Sigmoid colon (tissue), 3 donors: ENCODE results near the gene RAB14.

ENCODE experiments used
- POLR2A ChIP-seq, 2 donors: fragments of 450-650 bp; IDR thresholded peaks; one replicate each; pipeline ENCODE4 v1.6.1; 2016; ENCODE audit warnings: antibody characterized with exemption in 2 of 2, mild to moderate bottlenecking in 2 of 2, moderate library complexity in 2 of 2
- TF ChIP-seq, protein P1 (sequence below), 4 experiments: fragments of 450-650 bp in 3 of 4; fragments of 200-600 bp in 1 of 4; IDR thresholded peaks; one replicate each; pipeline ENCODE4 v1.5.1; 2016 to 2019; ENCODE audit warnings: antibody characterized with exemption in 4 of 4, mild to moderate bottlenecking in 3 of 4, moderate library complexity in 2 of 4

DNA sequence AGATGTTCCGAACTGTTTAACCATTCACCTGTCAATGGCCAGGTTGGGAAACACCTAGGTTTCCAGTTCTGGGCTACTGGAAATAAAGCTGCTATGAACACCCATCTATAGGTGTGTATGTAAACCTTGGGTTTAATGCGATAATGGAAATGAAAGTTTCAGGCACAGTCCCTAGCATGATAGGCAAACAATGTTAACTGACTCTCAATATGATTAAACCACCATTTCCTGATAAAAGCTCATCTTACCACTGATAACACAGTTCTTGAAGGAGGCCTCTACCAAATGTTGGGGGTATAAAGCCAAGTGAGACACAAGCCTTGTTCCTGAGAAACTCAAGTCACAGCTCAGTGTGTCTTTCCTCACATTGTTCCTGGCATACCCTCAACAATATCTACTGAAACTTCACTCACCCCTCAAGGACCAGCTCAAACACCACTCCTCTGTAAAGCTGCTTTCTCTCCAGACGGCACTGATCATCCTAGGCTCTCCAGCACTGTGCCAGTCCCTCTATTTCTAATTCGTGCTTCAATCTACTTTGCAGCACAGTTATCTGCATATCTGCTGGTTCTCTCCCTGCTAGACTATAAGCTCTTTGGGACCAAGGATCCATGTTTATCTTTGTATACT is 15.8 kb downstream of the RAB14 start:
- TF ChIP-seq, protein P1, sequence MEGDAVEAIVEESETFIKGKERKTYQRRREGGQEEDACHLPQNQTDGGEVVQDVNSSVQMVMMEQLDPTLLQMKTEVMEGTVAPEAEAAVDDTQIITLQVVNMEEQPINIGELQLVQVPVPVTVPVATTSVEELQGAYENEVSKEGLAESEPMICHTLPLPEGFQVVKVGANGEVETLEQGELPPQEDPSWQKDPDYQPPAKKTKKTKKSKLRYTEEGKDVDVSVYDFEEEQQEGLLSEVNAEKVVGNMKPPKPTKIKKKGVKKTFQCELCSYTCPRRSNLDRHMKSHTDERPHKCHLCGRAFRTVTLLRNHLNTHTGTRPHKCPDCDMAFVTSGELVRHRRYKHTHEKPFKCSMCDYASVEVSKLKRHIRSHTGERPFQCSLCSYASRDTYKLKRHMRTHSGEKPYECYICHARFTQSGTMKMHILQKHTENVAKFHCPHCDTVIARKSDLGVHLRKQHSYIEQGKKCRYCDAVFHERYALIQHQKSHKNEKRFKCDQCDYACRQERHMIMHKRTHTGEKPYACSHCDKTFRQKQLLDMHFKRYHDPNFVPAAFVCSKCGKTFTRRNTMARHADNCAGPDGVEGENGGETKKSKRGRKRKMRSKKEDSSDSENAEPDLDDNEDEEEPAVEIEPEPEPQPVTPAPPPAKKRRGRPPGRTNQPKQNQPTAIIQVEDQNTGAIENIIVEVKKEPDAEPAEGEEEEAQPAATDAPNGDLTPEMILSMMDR (IDR thresholded peaks at IDR 0.05) = no peak
- no peak for TF ChIP-seq POLR2A (IDR thresholded peaks at IDR 0.05)
